WI38 (cell line): ENCODE results near the gene GNG7.
"Not testable (repeated sequence)": the region's sequence is repeated elsewhere in the genome, so short reads cannot be mapped to it uniquely, and the experiment has no call there.

ENCODE experiments used
- H3K4me3 ChIP-seq: 2 replicates; pipeline ENCODE4 v1.5.1; 2011; ENCODE audit warnings: low read depth, mild to moderate bottlenecking, control low read depth, low read length
- TF ChIP-seq, protein P1 (sequence below): IDR thresholded peaks from 2 replicates; pipeline ENCODE4 v1.5.1; 2012; ENCODE audit warnings: low read depth, mild to moderate bottlenecking, control low read depth, low read length

The GNG7 gene

DNA sequence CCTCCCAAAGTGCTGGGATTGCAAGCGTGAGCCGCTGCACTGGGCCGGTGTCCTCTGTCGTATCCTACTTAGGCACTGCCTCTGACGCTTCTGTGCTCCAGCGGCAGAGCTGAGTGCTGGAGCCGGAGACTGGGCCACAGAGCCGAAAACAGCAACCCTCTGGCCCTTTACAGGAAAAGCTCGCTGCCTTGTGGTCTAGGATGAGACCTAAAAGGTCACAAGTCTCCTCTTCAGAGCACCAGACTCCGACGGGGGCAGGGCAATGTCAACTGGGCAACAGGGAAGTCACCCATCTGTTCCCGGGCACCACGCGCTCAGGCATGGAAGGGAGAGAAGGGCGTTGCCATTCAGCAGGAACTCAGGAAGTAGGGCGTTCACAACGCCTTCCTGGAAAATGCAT is 134.9 kb downstream of the GNG7 start:
- TF ChIP-seq, protein P1, sequence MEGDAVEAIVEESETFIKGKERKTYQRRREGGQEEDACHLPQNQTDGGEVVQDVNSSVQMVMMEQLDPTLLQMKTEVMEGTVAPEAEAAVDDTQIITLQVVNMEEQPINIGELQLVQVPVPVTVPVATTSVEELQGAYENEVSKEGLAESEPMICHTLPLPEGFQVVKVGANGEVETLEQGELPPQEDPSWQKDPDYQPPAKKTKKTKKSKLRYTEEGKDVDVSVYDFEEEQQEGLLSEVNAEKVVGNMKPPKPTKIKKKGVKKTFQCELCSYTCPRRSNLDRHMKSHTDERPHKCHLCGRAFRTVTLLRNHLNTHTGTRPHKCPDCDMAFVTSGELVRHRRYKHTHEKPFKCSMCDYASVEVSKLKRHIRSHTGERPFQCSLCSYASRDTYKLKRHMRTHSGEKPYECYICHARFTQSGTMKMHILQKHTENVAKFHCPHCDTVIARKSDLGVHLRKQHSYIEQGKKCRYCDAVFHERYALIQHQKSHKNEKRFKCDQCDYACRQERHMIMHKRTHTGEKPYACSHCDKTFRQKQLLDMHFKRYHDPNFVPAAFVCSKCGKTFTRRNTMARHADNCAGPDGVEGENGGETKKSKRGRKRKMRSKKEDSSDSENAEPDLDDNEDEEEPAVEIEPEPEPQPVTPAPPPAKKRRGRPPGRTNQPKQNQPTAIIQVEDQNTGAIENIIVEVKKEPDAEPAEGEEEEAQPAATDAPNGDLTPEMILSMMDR: no peak
- H3K4me3 ChIP-seq: no peak overlapping the region

DNA sequence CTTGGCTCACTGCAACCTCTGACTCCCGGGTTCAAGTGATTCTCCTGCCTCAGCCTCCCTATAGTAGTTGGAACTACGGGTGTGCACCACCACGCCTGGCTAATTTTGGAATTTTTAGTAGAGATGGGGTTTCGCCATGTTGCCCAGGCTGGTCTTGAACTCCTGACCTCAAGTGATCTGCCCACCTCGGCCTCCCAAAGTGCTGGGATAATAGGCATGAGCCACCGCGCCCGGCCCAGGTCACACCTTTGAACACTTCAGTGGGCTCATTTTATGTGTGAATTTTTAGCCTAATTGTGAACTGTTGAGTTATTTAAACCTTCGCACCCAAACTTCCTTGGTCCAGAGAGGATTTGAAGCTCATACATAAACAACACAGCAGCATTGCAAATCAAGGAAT is 138.9 kb downstream of the GNG7 start:
- H3K4me3 ChIP-seq: not testable (repeated sequence)

DNA sequence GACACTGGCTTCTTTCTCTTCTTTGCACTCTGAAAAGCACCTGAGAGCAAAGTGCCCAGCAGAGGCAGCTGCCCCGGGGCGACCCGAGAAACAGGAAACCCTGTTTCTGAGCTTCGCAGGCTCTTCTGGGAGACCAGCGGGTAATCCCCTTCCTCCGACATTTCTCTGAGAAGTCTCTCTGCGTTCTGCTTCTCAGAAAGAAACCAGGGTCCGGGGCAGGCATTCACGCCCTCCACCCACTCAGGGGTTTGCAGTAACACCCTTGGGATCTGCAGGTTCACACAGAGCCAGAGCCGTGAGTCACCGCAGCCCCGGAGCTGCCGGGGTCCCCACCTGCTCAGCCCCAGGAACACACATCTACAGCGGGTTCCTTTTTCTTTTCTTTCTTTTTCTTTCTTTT is 140.6 kb downstream of the GNG7 start:
- no peak overlapping the region for H3K4me3 ChIP-seq
- TF ChIP-seq, protein P1: no peak

DNA sequence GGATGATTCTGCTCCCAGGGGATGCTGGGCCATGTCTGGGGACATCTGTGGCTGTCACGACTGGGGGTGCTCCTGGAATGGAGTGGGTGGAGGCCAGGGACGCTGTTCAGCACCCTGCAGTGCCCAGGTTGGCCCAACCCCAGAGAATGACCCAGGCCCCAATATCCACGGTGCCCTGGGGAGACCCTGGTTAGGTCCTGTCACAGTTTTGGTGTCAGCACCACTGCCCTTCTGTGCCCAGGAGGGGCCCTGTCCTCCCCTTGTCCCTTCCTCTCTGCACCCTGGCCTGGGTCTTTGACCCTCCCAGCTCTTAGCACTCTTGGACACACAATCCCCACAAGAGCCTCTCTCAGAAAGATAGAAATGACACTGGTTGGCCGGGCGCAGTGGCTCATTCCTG is 141.3 kb downstream of the GNG7 start:
- no peak overlapping the region for H3K4me3 ChIP-seq
- TF ChIP-seq, protein P1: no peak

DNA sequence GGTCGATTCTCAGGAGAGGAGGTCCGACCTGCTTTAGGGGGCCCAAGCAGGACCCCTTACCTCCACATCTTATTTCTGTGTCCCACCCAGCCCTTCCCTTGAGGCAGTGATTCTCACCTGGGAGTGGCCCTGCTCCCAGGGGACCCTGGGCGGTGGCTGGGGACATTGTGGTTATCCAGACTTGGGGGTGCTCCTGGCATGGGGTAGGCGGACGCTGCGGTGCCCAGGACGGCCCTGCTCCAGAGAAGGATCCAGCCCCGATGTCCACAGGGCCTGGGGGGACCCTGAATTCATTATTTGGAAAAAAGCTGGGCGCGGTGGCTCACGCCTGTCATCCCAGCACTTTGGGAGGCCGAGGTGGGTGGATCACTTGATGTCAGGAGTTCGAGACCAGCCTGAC is 142.1 kb downstream of the GNG7 start:
- no peak overlapping the region for H3K4me3 ChIP-seq
- TF ChIP-seq, protein P1: no peak

DNA sequence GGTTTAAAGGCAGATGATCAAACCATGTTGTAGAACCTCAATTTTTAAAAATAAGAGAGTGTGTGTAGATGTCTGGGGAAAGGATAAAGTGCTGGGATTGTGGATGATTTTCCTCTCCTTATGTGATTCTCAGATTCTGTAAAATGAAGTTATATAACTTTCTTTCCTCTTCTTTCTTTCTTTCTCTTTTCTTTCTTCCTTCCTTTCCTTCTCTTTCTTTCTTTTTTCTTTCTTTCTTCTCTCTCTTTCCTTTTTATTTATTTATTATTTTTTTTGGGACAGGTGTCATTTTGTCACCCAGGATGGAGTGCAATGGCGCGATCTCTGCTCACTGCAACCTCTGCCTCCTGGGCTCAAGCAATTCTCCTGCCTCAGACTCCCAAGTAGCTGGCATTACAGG is 144.0 kb downstream of the GNG7 start:
- H3K4me3 ChIP-seq: no peak overlapping the region
- TF ChIP-seq, protein P1: no peak

DNA sequence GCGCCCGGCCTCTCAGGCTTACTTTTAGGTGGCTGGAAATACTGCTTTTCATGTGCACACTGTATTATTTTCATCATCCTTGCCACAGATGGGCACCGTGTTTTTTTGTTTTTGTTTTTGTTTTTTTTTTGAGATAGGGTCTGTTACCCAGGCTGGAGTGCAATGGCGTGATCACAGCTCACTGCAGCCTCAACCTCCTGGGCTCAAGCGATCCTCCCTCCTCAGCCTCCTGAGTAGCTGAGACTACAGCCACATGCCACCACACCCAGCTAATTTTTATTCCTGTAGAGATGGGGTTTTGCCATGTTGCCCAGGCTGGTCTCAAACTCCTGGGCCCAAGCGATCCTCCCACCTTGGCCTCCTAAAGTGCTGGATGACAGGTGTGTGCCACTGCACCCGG is 144.4 kb downstream of the GNG7 start:
- not testable (repeated sequence) for H3K4me3 ChIP-seq

DNA sequence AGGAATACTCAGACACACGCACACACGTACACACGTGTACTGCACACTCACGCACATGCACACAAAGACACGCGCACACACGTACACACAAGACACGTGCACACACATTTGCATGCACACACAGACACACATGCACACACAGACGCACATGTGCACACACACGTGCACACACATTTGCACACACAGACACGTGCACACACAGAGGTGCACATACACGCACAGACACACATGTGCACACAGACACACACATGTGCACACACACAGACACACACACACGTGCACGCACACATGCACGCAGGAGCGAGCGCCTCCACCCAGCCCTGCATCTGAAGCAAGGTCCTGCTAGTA is 145.4 kb downstream of the GNG7 start:
- TF ChIP-seq, protein P1: no peak
- H3K4me3 ChIP-seq: no peak overlapping the region
